NCI-H69 (cell line): Measurements from ENCODE around the gene MYBPHL.

ENCODE experiments used
- DNase-seq: peaks from one replicate; lab custom pipeline; 2025; lab: John Stamatoyannopoulos, UW

Gene MYBPHL

GRCh38 chr1:109279615-109280278 is 27.1 kb downstream of the MYBPHL start:
- DNase-seq, result no peak

GRCh38 chr1:109277434-109278204 is 29.2 kb downstream of the MYBPHL start:
- DNase-seq, result peak; percentile 73

GRCh38 chr1:109275706-109276345 is 31.0 kb downstream of the MYBPHL start:
- DNase-seq, result peak; percentile 29

- peak; percentile 90 for DNase-seq
These were observed 32.0 kb downstream of the MYBPHL start for GRCh38 chr1:109274533-109275476.

GRCh38 chr1:109273570-109274288 is 33.1 kb downstream of the MYBPHL start:
- DNase-seq, result no peak

- no peak for DNase-seq
These were observed 33.8 kb downstream of the MYBPHL start for GRCh38 chr1:109272831-109273547.

- no peak for DNase-seq
These were observed 34.6 kb downstream of the MYBPHL start for GRCh38 chr1:109272021-109272799.

GRCh38 chr1:109271458-109271857 is 35.4 kb downstream of the MYBPHL start:
- no peak for DNase-seq

GRCh38 chr1:109270623-109271317 is 36.0 kb downstream of the MYBPHL start:
- DNase-seq, result no peak

- DNase-seq, result no peak
These were observed 36.7 kb downstream of the MYBPHL start for GRCh38 chr1:109269981-109270622.

- no peak for DNase-seq
These were observed 37.4 kb downstream of the MYBPHL start for GRCh38 chr1:109269212-109269980.

GRCh38 chr1:109268431-109269211 is 38.2 kb downstream of the MYBPHL start:
- DNase-seq, result no peak

GRCh38 chr1:109267743-109268300 is 39.0 kb downstream of the MYBPHL start:
- DNase-seq, result no peak

- no peak for DNase-seq
These were observed 39.8 kb downstream of the MYBPHL start for GRCh38 chr1:109266965-109267364.

- no peak for DNase-seq
These were observed 41.0 kb downstream of the MYBPHL start for GRCh38 chr1:109265741-109266330.

- DNase-seq, result no peak
These were observed 41.8 kb downstream of the MYBPHL start for GRCh38 chr1:109265016-109265415.
